HG03159 (cell line): ENCODE data around the gene MPPED2.

ENCODE experiments used
- ATAC-seq: cut with Tn5 transposase; IDR thresholded peaks from one replicate; pipeline ENCODE4 v1.9.1; 2021; ENCODE audit warnings: mild to moderate bottlenecking, moderate library complexity; ENCODE audit not compliant: unreplicated experiment

MPPED2 gene

DNA sequence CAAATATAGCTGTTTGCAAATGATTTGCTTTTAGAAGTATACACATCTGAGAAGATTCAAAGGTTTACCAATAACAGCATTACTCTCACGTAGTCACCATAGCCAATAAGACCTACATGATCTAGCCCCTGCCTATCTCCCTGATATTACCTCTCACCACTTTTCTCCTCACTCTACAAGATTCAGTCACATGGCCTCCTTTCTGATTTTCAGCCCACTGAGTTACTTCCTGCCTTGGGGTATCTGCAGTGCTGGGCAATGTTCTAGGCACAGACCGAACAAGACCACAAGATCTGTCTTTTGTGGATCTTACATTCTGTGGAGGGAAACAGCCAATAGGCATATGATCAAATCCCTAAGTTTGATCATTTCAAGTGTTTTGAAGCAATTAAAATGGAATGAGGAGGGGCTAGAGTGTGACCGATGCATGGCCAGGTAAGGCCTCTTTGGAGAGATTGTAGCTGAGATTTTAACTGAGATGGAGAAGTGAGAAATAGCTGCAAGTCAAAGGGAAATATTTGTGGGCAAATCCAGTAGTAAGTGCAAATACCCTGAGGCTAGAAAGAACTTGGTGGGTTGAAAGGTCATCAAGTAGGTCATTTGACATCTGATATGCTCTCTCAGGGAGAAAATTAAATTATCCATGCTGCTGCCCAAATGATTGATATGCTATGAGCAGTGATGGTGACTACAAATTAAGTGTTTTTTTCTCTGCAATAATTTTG lies 220.2 kb downstream of the MPPED2 start:
- ATAC-seq: no peak

DNA sequence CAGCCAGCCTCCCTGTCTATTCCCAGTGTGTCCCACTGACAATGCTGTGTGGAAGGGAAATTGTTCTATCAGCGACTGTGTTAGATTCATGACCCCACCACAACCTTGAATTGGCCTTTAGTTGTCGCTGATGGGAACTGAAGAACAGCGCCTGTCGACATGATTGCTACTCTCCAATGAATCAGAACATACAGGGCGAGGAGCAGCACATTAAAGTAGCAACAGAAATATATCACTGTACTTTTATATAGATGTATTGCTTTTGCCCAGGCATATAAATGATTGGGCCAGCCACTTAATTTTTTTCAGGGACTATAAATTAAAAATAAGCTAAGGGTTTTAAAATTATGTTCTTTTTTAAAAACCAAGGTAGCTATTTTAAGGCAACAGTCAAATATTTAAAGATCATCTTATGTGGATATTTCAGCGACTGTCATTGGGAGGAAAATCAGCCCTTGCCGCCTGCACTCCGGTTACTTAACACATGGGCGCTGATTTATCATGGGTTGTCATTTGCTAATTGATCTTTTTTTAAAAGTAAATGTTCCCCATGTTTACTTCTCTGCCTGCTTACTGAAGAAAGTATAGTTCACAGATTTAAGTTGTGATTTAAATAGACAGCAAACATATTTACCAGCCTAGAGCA lies 221.2 kb downstream of the MPPED2 start:
- ATAC-seq: no peak

- no peak for ATAC-seq
Measured at GRCh38 chr11:30364139-30364836, 221.9 kb downstream of the MPPED2 start.

DNA sequence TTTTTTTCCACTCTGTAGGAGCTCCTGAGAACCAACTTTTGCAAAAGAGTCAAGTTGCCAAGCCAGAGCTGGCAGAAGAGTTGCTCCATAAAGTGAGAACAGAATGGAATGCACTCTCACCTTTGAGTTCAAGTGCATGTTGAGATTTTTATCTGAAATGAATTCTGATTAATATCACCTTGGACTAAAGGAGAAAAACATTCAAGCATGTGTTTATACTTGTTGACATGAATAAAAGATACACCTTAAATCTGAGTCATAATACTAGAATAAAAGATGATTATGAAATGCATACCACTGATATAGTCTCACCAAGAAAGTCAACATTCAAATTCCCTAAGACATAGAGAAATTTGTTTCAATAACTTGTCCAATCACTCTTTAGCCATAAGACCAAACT lies 225.4 kb downstream of the MPPED2 start:
- ATAC-seq: no peak
